ENCODE measurements around the gene BTNL8. TPM values are rescaled to one million over a fixed set of nuclear protein-coding genes. Genes with fewer than 3 reads are reported as not detected.

BTNL8 gene
- not detected for total RNA-seq

DNA sequence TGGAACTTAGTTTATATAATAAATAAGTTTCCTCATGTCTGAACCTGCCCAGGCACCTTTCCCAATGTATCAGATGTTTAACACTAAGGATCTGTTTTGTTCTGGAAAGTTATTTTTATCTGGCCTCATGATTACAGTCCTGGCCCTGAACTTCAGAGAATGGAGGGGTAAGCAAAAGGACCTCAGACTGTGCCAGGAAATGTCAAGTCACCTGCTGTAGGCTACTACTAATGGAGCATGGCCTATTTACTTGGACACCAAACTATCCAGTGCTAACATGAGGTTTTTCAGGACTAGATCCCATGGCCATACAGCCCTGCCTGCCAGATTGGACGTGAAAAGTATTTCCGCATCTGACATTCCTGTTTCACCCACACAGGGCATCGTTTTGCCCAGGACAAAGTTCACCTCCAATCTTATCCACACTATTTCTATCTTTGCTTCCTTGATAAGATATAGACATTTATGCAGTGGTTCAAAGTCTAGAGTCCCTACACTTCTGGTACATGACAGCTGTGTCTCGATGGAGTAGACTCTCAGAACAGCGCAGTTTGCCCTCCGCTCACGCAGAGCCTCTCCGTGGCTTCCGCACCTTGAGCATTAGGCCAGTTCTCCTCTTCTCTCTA, at the start of gene BTNL8:
Gene BTNL8 (plus strand): TSS at position 539 of the 626 bp plus-strand sequence. CDS start 152 bp downstream, outside the sequence.

DNA sequence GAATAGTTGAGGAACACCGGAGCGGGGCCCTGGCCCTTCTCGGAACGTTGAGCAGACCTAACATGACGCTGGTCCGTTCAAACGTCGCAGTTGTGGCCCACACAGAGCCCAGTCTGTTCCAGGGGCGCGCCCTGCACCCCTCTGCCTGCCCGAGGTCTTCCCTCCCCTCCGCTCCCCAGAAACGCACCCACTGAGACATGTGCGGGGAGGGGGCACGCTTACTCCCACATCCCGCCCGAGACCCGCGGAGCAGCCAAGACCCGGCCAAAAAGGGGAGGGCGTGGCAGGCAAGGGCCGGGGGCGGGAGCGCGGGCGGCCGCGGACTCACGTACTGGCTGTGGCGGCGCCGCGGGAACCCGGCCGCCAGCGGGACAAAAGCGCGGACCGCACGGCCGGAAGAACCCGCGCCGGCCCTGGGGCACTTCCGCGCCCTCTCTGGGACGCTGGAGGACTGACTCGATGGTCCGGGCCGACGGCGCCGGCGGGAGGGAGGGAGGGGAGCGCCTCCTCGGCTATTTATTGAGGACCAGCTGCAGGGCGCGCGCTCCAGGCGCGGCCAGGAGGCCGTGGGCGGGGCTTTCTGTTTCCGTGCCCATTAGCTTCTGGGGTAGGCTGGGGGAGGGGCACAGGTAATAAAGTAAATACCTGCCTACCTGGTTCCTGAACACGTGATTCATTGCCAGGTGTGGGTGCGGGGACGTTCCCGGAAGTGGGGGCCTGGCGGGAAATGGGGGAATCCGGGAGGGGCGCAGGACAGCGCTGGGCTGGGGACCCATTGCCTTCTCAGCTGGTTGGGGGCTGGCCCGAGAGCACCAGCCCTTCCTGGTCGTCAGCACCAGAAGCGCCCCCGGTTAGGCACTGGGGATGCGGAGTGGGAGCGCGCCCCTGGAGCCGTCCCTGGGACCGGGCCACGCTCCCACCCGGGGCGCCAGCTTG, 37.8 kb upstream of the BTNL8 start, which contains the start of gene ZFP62:
Gene ZFP62 (minus strand): TSS at position 390 of the 936 bp plus-strand sequence. CDS start 57 bp downstream, at position 333.

DNA sequence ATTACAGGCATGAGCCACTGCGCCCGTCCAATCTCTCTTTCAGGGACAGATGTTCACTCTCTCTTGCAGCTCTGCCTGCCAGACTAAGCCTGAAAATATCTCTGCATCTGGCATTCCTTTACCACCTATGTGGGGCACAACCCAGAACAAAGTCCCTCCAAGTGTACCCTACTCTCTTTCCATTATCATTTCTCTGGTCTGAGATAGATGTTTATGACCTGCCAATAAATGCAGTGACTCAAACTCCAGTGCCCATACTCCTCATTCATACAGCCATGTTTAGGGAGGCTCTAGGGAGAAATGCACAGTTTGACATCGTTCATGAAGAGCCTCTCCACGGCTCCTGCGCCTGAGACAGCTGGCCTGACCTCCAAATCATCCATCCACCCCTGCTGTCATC, 89.6 kb downstream of the BTNL8 start, which contains the start of gene BTNL3:
Gene BTNL3 (plus strand): TSS at position 255 of the 400 bp plus-strand sequence. CDS start 183 bp downstream, outside the sequence.

Small RNA genes lying within 50 kb of the gene (small RNA-seq; reads per million reads assigned to genes)
- gene RF00019: 0 reads per million in 2 donors
- 0 reads per million in 2 donors for gene RPS29P12

Other genes starting within 250 kb of the BTNL8 start
- gene FLT4, start 249.6 kb upstream of the BTNL8 start, total RNA-seq: not detected
- gene OR2Y1, start 159.1 kb upstream of the BTNL8 start, total RNA-seq: not detected
- 100 to 1,000 TPM; 119 to 147 TPM for gene MGAT1, start 96.4 kb upstream of the BTNL8 start, total RNA-seq
- gene ZFP62, start 37.9 kb upstream of the BTNL8 start, total RNA-seq: 10 to 100 TPM in 1 of 2 donors, 1 to 10 TPM in 1; 10.0 to 12.0 TPM
- gene BTNL3, start 89.7 kb downstream of the BTNL8 start, total RNA-seq: not detected
- not detected for gene BTNL9, start 141.1 kb downstream of the BTNL8 start, total RNA-seq
- not detected for gene OR2V1, start 232.0 kb downstream of the BTNL8 start, total RNA-seq
- gene OR2V2, start 248.4 kb downstream of the BTNL8 start, total RNA-seq: not detected